Neural crest cell (in vitro differentiated cells): Measurements from ENCODE around the gene DNAJC13. TPM values are rescaled to one million over a fixed set of nuclear protein-coding genes. Genes with fewer than 3 reads are reported as not detected.

ENCODE experiments used
- DNase-seq: peaks from one replicate; pipeline ENCODE4 v3.0.0; 2021; ENCODE audit warnings: low read depth, mixed read lengths, low spot score
- H3K27ac Mint-ChIP-seq: one replicate; pipeline ENCODE4 v1.8.0; 2021; ENCODE audit warnings: mild to moderate bottlenecking, mixed read lengths; ENCODE audit not compliant: unreplicated experiment
- H3K27me3 Mint-ChIP-seq: 2 replicates; pipeline ENCODE4 v1.8.0; 2021; ENCODE audit warnings: low read depth, mild to moderate bottlenecking, mixed read lengths
- H3K36me3 Mint-ChIP-seq: 2 replicates; pipeline ENCODE4 v1.8.0; 2021; ENCODE audit warnings: low read depth, mild to moderate bottlenecking, mixed read lengths
- H3K4me1 Mint-ChIP-seq: 2 replicates; pipeline ENCODE4 v1.8.0; 2021; ENCODE audit warnings: mixed read lengths
- H3K4me3 Mint-ChIP-seq: one replicate; pipeline ENCODE4 v1.8.0; 2021; ENCODE audit warnings: mild to moderate bottlenecking, mixed read lengths
- H3K9me3 Mint-ChIP-seq: 2 replicates; pipeline ENCODE4 v1.8.0; 2021; ENCODE audit warnings: mixed read lengths
- CTCF ChIP-seq: fragments of 200-600 bp; sonication (generic); conservative IDR thresholded peaks from 2 replicates; pipeline ENCODE4 v1.5.0; 2021; ENCODE audit warnings: antibody characterized with exemption, mild to moderate bottlenecking
- total RNA-seq: library from RNA; stranded (reverse); gene quantifications from 2 replicates; pipeline ENCODE4 v1.2.1, GENCODE V29; 2021

The DNAJC13 gene
- total RNA-seq, 1 donor from 2014 or later = 36.0 TPM

- DNase-seq = no peak
- no peak overlapping the region for H3K4me3 Mint-ChIP-seq
- TF ChIP-seq CTCF = no peak
- peaks cover 4% of the 10 kb centered on the region for H3K4me1 Mint-ChIP-seq
- no peak overlapping the region for H3K27ac Mint-ChIP-seq
- no peaks in the 10 kb centered on the region for H3K36me3 Mint-ChIP-seq
- no peaks in the 10 kb centered on the region for H3K27me3 Mint-ChIP-seq
- no peaks in the 10 kb centered on the region for H3K9me3 Mint-ChIP-seq
Measured at GRCh38 chr3:132448216-132448961, 31.1 kb downstream of the DNAJC13 start.

GRCh38 chr3:132456136-132456535 lies 38.8 kb downstream of the DNAJC13 start:
- Mint-ChIP-seq H3K36me3 (peaks cover 11% of the 10 kb centered on the region), H3K9me3 (no peaks in the 10 kb centered on the region), H3K27me3 (no peaks in the 10 kb centered on the region), H3K4me1 (no peaks in the 10 kb centered on the region), H3K27ac (no peak overlapping the region), H3K4me3 (no peak overlapping the region)
- TF ChIP-seq CTCF = no peak
- DNase-seq = no peak

GRCh38 chr3:132456571-132456970 lies 39.3 kb downstream of the DNAJC13 start:
- Mint-ChIP-seq H3K36me3 (peaks cover 11% of the 10 kb centered on the region), H3K4me3 (no peak overlapping the region), H3K27me3 (no peaks in the 10 kb centered on the region), H3K4me1 (no peaks in the 10 kb centered on the region), H3K9me3 (no peaks in the 10 kb centered on the region), H3K27ac (no peak overlapping the region)
- DNase-seq = no peak
- no peak for TF ChIP-seq CTCF

- H3K4me3 Mint-ChIP-seq = no peak overlapping the region
- DNase-seq = no peak
- H3K27me3 Mint-ChIP-seq = no peaks in the 10 kb centered on the region
- H3K4me1 Mint-ChIP-seq = no peaks in the 10 kb centered on the region
- no peaks in the 10 kb centered on the region for H3K9me3 Mint-ChIP-seq
- TF ChIP-seq CTCF = no peak
- H3K36me3 Mint-ChIP-seq = peaks cover 11% of the 10 kb centered on the region
- H3K27ac Mint-ChIP-seq = no peak overlapping the region
Measured at GRCh38 chr3:132457286-132457685, 40.0 kb downstream of the DNAJC13 start.

GRCh38 chr3:132459551-132459950 lies 42.2 kb downstream of the DNAJC13 start:
- TF ChIP-seq CTCF = no peak
- no peaks in the 10 kb centered on the region for H3K9me3 Mint-ChIP-seq
- H3K27ac Mint-ChIP-seq = no peak overlapping the region
- DNase-seq = no peak
- no peaks in the 10 kb centered on the region for H3K27me3 Mint-ChIP-seq
- peaks cover 10% of the 10 kb centered on the region for H3K36me3 Mint-ChIP-seq
- no peak overlapping the region for H3K4me3 Mint-ChIP-seq
- H3K4me1 Mint-ChIP-seq = no peaks in the 10 kb centered on the region
